ENCODE data around the gene PER3.

- TF ChIP-seq POLR2A (IDR thresholded peaks at IDR 0.05) (no peak), CTCF (IDR thresholded peaks at IDR 0.05) (no peak)
Observed at GRCh38 chr1:7868070-7868780, 84.1 kb downstream of the PER3 start.
